Keratinocyte (primary cell): ENCODE measurements around the gene PRPF6.

Source experiments
- CTCF ChIP-seq, 3 experiments: IDR thresholded peaks in 1 of 3; conservative IDR thresholded peaks in 1 of 3; optimal IDR thresholded peaks in 1 of 3; 2 replicates in 2 of 3; 3 replicates in 1 of 3; pipeline versions ENCODE3 to v1.5.1; 2011; ENCODE audit warnings: low read length in 3 of 3, mild to moderate bottlenecking in 3 of 3, moderate library complexity in 2 of 3, control low read depth in 1 of 3, inconsistent platforms in 1 of 3; ENCODE audit not compliant: insufficient read depth in 2 of 3; ENCODE audit errors: extremely low read depth in 1 of 3
- EZH2 ChIP-seq: IDR thresholded peaks from one replicate; pipeline ENCODE4 v1.6.1; 2012; ENCODE audit warnings: inconsistent platforms, mild to moderate bottlenecking, low read length, moderate library complexity

GRCh38 chr20:64044484-64045247, 63.7 kb downstream of the PRPF6 start:
- TF ChIP-seq CTCF (optimal IDR thresholded peaks at IDR 0.05 in 1 of 3, IDR thresholded peaks at IDR 0.05 in 1 of 3, conservative IDR thresholded peaks at IDR 0.05 in 1 of 3; ENCODE audit: extremely low read depth in 1 of 3, insufficient read depth in 2 of 3, low read length in 3 of 3) (no peak), EZH2 (peak; percentile 38)
